GM19395 (cell line): ENCODE results near the gene FOSB.
A peak's percentile ranks its signal among the peaks of the same experiment; 100 is the strongest.

Experiments
- ATAC-seq: cut with Tn5 transposase; IDR thresholded peaks from one replicate; pipeline ENCODE4 v1.9.1; 2021; ENCODE audit warnings: mild to moderate bottlenecking, moderate library complexity; ENCODE audit not compliant: unreplicated experiment

The FOSB gene

GRCh38 chr19:45522010-45522941, 54.5 kb downstream of the FOSB start:
- no peak for ATAC-seq

DNA sequence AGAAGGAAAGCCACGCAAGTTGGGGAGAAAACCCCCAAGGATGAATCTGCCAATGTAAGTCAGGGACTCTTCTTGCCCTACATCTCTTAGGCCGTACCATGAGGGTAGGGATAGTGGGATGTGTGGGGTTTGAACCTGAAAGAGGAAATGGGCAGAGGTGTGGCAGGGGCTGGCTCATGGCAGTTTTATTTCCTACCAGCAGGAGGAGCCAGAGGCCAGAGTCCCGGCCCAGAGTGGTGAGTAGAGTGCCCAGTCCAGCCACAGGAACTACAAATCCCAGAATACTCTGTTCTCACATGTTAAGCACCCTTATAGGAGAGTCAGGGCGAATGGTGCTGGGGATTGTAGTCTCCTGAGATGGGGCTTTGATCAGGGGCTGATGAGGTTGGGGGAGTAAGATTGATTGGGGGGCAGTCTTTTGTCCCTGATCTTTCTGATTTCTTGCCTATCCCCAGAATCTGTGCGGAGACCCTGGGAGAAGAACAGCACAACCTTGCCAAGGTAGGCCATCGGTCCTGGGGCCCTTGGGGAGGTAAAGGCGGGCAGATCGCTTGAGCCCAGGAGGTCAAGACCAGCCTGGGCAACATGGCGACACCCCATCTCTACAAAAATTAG, 56.0 kb downstream of the FOSB start:
- ATAC-seq, result peak; percentile 87

- ATAC-seq, result no peak
Measured at GRCh38 chr19:45524575-45525129, 56.9 kb downstream of the FOSB start.
